Prostate gland (tissue), 2 donors: ENCODE results near the gene SLC66A2.

ENCODE experiments used
- CTCF ChIP-seq, 4 experiments: fragments of 200-600 bp in 2 of 4; fragments of 450-650 bp in 2 of 4; sonication (generic) in 2 of 4; IDR thresholded peaks; 1 replicate in 3 of 4; 2 replicates in 1 of 4; pipeline ENCODE4 v1.5.1; 2016 to 2019; ENCODE audit warnings: antibody characterized with exemption in 4 of 4, mild to moderate bottlenecking in 2 of 4, moderate library complexity in 2 of 4
- POLR2A ChIP-seq: fragments of 450-650 bp; IDR thresholded peaks from one replicate; pipeline ENCODE4 v1.6.1; 2016; ENCODE audit warnings: antibody characterized with exemption, mild to moderate bottlenecking

GRCh38 chr18:79991494-79991893 is 40.0 kb upstream of the SLC66A2 start:
- TF ChIP-seq POLR2A (no peak), CTCF (IDR thresholded peaks at IDR 0.05) (no peak)
